Mesendoderm (in vitro differentiated cells): Measurements from ENCODE around the gene MCF2L2.
A peak's percentile ranks its signal among the peaks of the same experiment; 100 is the strongest.

ENCODE experiments used
- DNase-seq: peaks from one replicate; pipeline ENCODE4 v3.0.0; 2013
- H2AK5ac ChIP-seq: 2 replicates; pipeline ENCODE4 v1.6.1; 2013; ENCODE audit warnings: low read length, inconsistent platforms
- H2BK120ac ChIP-seq: 2 replicates; pipeline ENCODE4 v1.6.1; 2013; ENCODE audit warnings: low read depth, mild to moderate bottlenecking, low read length, moderate library complexity, mixed read lengths
- H2BK15ac ChIP-seq: replicated peaks from 2 replicates; pipeline ENCODE4 v1.6.1; 2013; ENCODE audit warnings: low read depth, mild to moderate bottlenecking, moderate library complexity
- H2BK5ac ChIP-seq: 2 replicates; pipeline ENCODE4 v1.6.1; 2013; ENCODE audit warnings: low read length, inconsistent platforms
- H3K18ac ChIP-seq: 2 replicates; pipeline ENCODE4 v1.6.1; 2013; ENCODE audit warnings: mild to moderate bottlenecking, low read length, mixed read lengths
- H3K23ac ChIP-seq: one replicate; pipeline ENCODE4 v1.6.1; 2013; ENCODE audit warnings: low read length
- H3K27ac ChIP-seq: 2 replicates; pipeline ENCODE4 v1.5.1; 2013; ENCODE audit warnings: low read depth, mild to moderate bottlenecking, inconsistent platforms, low read length, moderate library complexity
- H3K27me3 ChIP-seq: 2 replicates; pipeline ENCODE4 v1.6.1; 2013; ENCODE audit warnings: low read length, control low read depth, mild to moderate bottlenecking, inconsistent platforms; ENCODE audit not compliant: insufficient read depth, poor library complexity
- H3K36me3 ChIP-seq: 2 replicates; pipeline ENCODE4 v1.6.1; 2013; ENCODE audit warnings: low read length, inconsistent platforms; ENCODE audit not compliant: control insufficient read depth, insufficient read depth
- H3K4ac ChIP-seq: one replicate; pipeline ENCODE4 v1.6.1; 2013; ENCODE audit warnings: low read depth, mild to moderate bottlenecking, low read length, moderate library complexity
- H3K4me1 ChIP-seq: 2 replicates; pipeline ENCODE4 v1.6.1; 2013; ENCODE audit warnings: low read depth, low read length, inconsistent platforms; ENCODE audit not compliant: control insufficient read depth
- H3K4me2 ChIP-seq: 2 replicates; pipeline ENCODE4 v1.6.1; 2013; ENCODE audit warnings: low read length
- H3K4me3 ChIP-seq: 2 replicates; pipeline ENCODE4 v1.5.1; 2013; ENCODE audit warnings: mild to moderate bottlenecking, low read length
- H3K56ac ChIP-seq: one replicate; pipeline ENCODE4 v1.6.1; 2013; ENCODE audit warnings: low read length
- H3K79me1 ChIP-seq: 2 replicates; pipeline ENCODE4 v1.6.1; 2013; ENCODE audit warnings: low read length, inconsistent platforms
- H3K79me2 ChIP-seq: 2 replicates; pipeline ENCODE4 v1.6.1; 2013; ENCODE audit warnings: mild to moderate bottlenecking, low read length; ENCODE audit not compliant: control insufficient read depth, insufficient read depth
- H3K9ac ChIP-seq: 2 replicates; pipeline ENCODE4 v1.6.1; 2013; ENCODE audit warnings: low read length, inconsistent platforms
- H4K5ac ChIP-seq: one replicate; pipeline ENCODE4 v1.6.1; 2013; ENCODE audit warnings: low read length
- H4K8ac ChIP-seq: one replicate; pipeline ENCODE4 v1.6.1; 2013; ENCODE audit warnings: low read depth, mild to moderate bottlenecking, control low read depth, low read length, moderate library complexity
- WGBS: extraction: QIAGEN DNeasy Blood & Tissue Kit; methylation state at CpG from one replicate; pipeline ENCODE4 v1.1.7; 2013; ENCODE audit warnings: low lambda C conversion rate, missing lambda C conversion rate; ENCODE audit not compliant: insufficient coverage; ENCODE audit errors: extremely low coverage; 5-methylcytosine and 5-hydroxymethylcytosine counted together

Gene MCF2L2

DNA sequence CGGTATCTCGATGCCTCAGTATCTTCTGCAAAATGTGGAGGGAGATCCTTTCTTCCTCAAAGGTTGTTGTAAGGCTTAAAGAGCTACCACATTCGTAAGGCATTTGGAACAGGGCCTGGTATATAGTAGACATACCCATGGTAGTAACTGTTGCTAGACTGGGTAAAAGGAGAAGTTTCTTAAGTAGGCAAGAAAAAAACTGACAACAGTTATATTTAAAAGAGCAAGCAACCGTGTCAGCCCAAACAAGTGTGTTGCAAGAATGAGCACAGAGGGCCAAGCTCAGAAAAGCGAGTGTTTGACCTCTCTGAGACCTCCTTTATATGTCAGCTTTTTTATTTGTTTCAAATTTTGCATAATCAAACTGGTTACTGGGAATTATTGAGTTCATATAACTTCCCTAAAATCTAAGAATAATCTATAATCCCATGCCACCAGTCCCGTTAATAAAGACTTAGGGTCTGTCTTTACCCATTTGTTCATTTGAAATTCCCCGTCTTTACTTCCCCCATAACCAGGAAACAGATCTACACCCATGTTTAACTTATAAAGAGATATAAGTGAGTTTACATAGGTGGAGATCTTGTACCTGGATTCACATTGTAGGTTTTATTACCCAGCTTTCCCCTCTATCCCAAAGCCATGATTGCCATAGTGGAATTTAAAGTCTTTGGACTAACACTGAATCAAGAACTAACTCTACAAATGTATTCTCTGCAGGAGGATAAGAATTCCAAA, 168.1 kb downstream of the MCF2L2 start:
- Histone ChIP-seq H4K8ac (no peak overlapping the region), H3K18ac (no peak overlapping the region), H3K23ac (no peak overlapping the region)

DNA sequence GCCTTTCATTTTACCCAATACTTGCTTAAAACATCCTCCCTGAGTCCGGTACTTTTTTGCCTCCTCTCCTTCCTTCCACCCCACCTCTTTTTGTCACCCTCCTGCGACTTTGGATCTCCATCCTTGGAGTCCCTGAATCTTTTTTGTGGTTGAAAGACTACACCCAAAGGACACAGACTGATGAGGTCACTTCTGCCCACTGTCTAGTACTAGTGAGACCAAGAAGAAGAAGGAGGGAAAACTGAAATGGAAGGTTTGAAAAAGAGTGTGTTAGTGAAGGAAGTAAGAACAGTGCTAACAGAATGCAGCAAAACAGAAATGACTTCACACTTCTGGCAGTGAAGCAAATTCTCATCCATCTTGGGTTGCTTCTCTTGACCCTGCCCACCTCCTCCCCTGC, 168.8 kb downstream of the MCF2L2 start:
- Histone ChIP-seq H3K4me3 (no peak overlapping the region), H2BK120ac (no peak overlapping the region), H2AK5ac (no peak overlapping the region), H3K79me2 (no peaks in the 10 kb centered on the region), H3K4ac (no peak overlapping the region), H3K36me3 (no peaks in the 10 kb centered on the region), H2BK5ac (no peak overlapping the region), H2BK15ac (no peak overlapping the region), H3K27ac (no peak overlapping the region), H3K27me3 (no peaks in the 10 kb centered on the region), H4K5ac (no peak overlapping the region), H3K9ac (no peak overlapping the region), H3K18ac (no peak overlapping the region), H3K56ac (no peak overlapping the region), H3K79me1 (peaks cover 7% of the 10 kb centered on the region), H4K8ac (no peak overlapping the region), H3K4me2 (no peak overlapping the region), H3K4me1 (peaks cover 19% of the 10 kb centered on the region), H3K23ac (no peak overlapping the region)
- no peak for DNase-seq
- no CpG with 5 or more reads among the region's 2 CpGs for WGBS

More for the DNA sequence above, 168.1 kb downstream of the MCF2L2 start:
- WGBS = no CpG with 5 or more reads among the region's 7 CpGs
- no peak overlapping the region for H3K56ac ChIP-seq
- H3K27ac ChIP-seq = no peak overlapping the region
- no peaks in the 10 kb centered on the region for H3K79me2 ChIP-seq
- peaks cover 7% of the 10 kb centered on the region for H3K79me1 ChIP-seq
- H3K4me1 ChIP-seq = peaks cover 20% of the 10 kb centered on the region
- no peaks in the 10 kb centered on the region for H3K27me3 ChIP-seq
- no peak overlapping the region for H3K9ac ChIP-seq
- no peak overlapping the region for H3K4me3 ChIP-seq
- H2AK5ac ChIP-seq = no peak overlapping the region
- H3K4ac ChIP-seq = no peak overlapping the region
- no peaks in the 10 kb centered on the region for H3K36me3 ChIP-seq
- H3K4me2 ChIP-seq = no peak overlapping the region
- no peak overlapping the region for H2BK5ac ChIP-seq
- no peak overlapping the region for H2BK120ac ChIP-seq
- DNase-seq = no peak
- no peak overlapping the region for H2BK15ac ChIP-seq
- H4K5ac ChIP-seq = no peak overlapping the region

DNA sequence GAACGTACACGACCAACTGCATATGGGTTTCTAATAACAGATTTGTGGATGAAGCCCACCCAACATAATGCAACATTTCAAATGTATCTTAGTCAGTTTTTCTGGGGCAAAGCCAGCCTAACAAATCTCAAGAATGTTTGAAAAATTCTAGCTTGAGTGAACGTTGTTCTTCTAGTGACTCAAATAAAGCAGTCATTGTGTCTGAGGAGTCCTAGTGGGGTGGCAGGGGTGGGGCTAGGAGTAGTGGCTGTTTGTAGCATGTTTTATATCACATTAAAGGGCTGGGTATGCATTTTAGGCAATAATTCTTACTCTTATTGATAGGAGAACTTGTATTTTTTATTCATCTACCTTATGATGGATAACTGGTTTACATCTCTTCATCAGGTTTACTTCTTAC, 169.3 kb downstream of the MCF2L2 start:
- Histone ChIP-seq H3K79me1 (peaks cover 7% of the 10 kb centered on the region), H3K4ac (no peak overlapping the region), H3K36me3 (no peaks in the 10 kb centered on the region), H4K5ac (no peak overlapping the region), H3K18ac (no peak overlapping the region), H3K4me3 (no peak overlapping the region), H3K56ac (no peak overlapping the region), H3K4me1 (peaks cover 15% of the 10 kb centered on the region), H3K79me2 (no peaks in the 10 kb centered on the region), H3K4me2 (no peak overlapping the region), H2BK5ac (no peak overlapping the region), H3K23ac (no peak overlapping the region), H4K8ac (no peak overlapping the region), H3K27ac (no peak overlapping the region), H2AK5ac (no peak overlapping the region), H2BK120ac (no peak overlapping the region), H2BK15ac (no peak overlapping the region), H3K27me3 (no peaks in the 10 kb centered on the region), H3K9ac (no peak overlapping the region)
- no CpG with 5 or more reads among the region's 3 CpGs for WGBS
- no peak for DNase-seq

DNA sequence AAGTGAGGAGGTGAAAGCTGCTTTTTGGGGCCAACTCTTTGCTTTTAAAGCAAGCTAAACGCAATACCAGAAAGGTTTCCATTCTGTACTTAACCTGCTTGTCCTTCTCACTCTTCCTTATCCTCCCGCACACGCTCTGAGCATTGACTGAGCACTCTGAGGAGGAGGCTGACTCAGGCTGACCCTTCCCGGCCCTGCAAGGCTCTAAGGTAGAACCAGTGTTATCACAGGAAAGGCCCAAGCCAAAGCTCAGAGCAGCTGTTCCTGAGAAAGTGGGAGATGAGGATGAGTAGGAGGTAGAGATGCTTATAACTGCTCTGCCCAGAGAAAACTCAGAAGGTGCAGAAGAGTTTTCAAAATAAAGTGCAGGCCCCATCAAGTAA, 173.1 kb downstream of the MCF2L2 start:
- Histone ChIP-seq H3K23ac (no peak overlapping the region), H3K4me1 (peaks cover 2% of the 10 kb centered on the region), H2BK120ac (no peak overlapping the region), H3K79me2 (no peaks in the 10 kb centered on the region), H3K4ac (no peak overlapping the region), H3K4me3 (no peak overlapping the region), H3K56ac (peak overlapping the region; percentile 17), H3K79me1 (no peaks in the 10 kb centered on the region), H3K9ac (peak overlapping the region; percentile 85), H4K8ac (no peak overlapping the region), H2AK5ac (no peak overlapping the region), H3K27me3 (no peaks in the 10 kb centered on the region), H3K4me2 (peak overlapping the region; percentile 30), H3K27ac (no peak overlapping the region), H3K18ac (no peak overlapping the region), H4K5ac (no peak overlapping the region), H3K36me3 (no peaks in the 10 kb centered on the region), H2BK15ac (no peak overlapping the region), H2BK5ac (no peak overlapping the region)
- no CpG with 5 or more reads among the region's 4 CpGs for WGBS
- no peak for DNase-seq

DNA sequence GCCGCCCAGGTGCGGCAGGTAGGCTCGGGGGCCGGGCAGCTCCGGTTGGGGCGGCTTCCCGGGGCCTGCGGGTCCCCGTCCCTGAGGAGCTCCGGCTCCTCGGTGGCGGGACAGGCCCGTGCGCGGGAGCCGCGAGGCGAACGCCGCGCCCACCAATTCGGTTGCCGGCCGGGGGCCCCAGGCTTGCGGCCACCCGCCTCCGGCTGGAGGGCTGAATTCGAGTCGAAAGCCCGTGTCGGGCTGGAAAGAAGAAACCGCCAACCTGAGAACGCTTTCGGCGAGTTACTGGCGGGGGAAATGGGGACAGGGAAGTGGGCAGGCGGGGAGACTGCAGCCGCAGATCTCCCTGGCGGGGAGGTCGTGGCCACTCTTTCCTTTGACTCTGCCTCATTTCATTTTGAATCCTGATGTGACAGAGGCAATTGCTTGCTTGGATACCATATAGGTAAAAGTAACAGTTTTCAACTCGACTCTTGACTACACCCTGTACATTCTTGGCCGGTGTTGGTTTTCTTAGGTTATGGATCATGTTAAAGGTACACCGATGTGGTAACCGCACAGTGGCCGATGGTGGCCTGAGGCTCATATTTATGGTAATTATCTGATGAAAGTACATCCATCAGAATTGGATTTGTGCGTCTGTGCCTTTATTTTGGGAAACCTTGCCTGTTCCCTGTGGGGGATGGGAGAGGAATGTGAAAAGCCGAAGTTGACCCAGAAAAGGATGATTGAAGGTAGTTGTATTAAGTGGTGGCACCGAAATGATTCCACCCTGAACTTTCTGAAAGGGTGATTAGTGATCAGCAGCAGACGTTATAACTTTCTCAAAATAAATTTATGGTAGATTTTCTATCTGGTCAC, 173.7 kb downstream of the MCF2L2 start:
- H3K27me3 ChIP-seq = no peaks in the 10 kb centered on the region
- peak overlapping the region; percentile 97 for H4K8ac ChIP-seq
- no peak overlapping the region for H2BK15ac ChIP-seq
- H3K18ac ChIP-seq = peak overlapping the region; percentile 89
- H2AK5ac ChIP-seq = peak overlapping the region; percentile 50
- peak overlapping the region; percentile 52 for H2BK120ac ChIP-seq
- WGBS = no CpG with 5 or more reads among the region's 49 CpGs
- H3K79me1 ChIP-seq = no peaks in the 10 kb centered on the region
- H3K4me3 ChIP-seq = peak overlapping the region; percentile 66
- no peaks in the 10 kb centered on the region for H3K36me3 ChIP-seq
- H4K5ac ChIP-seq = no peak overlapping the region
- no peak for DNase-seq
- peak overlapping the region; percentile 57 for H3K27ac ChIP-seq
- no peak overlapping the region for H2BK5ac ChIP-seq
- H3K4ac ChIP-seq = peak overlapping the region; percentile 79
- no peaks in the 10 kb centered on the region for H3K79me2 ChIP-seq
- peak overlapping the region; percentile 30 for H3K4me2 ChIP-seq
- peak overlapping the region; percentile 68 for H3K23ac ChIP-seq
- H3K4me1 ChIP-seq = peaks cover 2% of the 10 kb centered on the region
- peak overlapping the region; percentile 88 for H3K56ac ChIP-seq
- peak overlapping the region; percentile 85 for H3K9ac ChIP-seq
